Measurements from ENCODE around the gene RAD51B.

- TF ChIP-seq EZH2 (IDR thresholded peaks at IDR 0.05) (no peak), POLR2A (IDR thresholded peaks at IDR 0.05; ENCODE audit: borderline replicate concordance, extremely low read depth, insufficient read depth, insufficient read length) (no peak), CTCF (IDR thresholded peaks at IDR 0.05 in 2 of 3, conservative IDR thresholded peaks at IDR 0.05 in 1 of 3; ENCODE audit: borderline replicate concordance in 1 of 3, insufficient read depth in 1 of 3, low read depth in 2 of 3, low read length in 2 of 3) (no peak), TCF7L2 (IDR thresholded peaks at IDR 0.05; ENCODE audit: borderline replicate concordance, extremely low read depth, insufficient read depth, insufficient read length) (no peak), REST (IDR thresholded peaks at IDR 0.05; ENCODE audit: low read depth) (no peak), ATF3 (IDR thresholded peaks at IDR 0.05) (no peak), CEBPB (IDR thresholded peaks at IDR 0.05; ENCODE audit: low read depth) (no peak), MAX (IDR thresholded peaks at IDR 0.05) (no peak), EGR1 (IDR thresholded peaks at IDR 0.05; ENCODE audit: low read depth) (no peak), POLR2AphosphoS5 (IDR thresholded peaks at IDR 0.05; ENCODE audit: low read depth, low read length) (no peak), ZBTB33 (IDR thresholded peaks at IDR 0.05; ENCODE audit: extremely low read depth, insufficient replicate concordance, low read length) (no peak), FOSL1 (IDR thresholded peaks at IDR 0.05; ENCODE audit: low read depth) (no peak)
Observed at GRCh38 chr14:67971627-67972625, 152.3 kb downstream of the RAD51B start.

Measured in HCT116 (cell line).